Neural cell (in vitro differentiated cells): ENCODE measurements around the gene DMGDH. TPM values are rescaled to one million over a fixed set of nuclear protein-coding genes. Genes with fewer than 3 reads are reported as not detected.

Experiments used
- H2AFZ ChIP-seq: fragments of 200-600, 300-800 bp; sonication (generic), shearing (Covaris generic); 2 replicates; pipeline ENCODE4 v1.6.0; 2014; ENCODE audit warnings: low read depth, mild to moderate bottlenecking, antibody characterized with exemption, low read length, moderate library complexity
- H3F3A ChIP-seq: fragments of 200-600 bp; shearing (Covaris generic); 2 replicates; pipeline ENCODE4 v1.6.1; 2016; ENCODE audit warnings: mild to moderate bottlenecking, moderate library complexity, mixed read lengths, antibody characterized with exemption, low read length; ENCODE audit not compliant: insufficient read depth, poor library complexity, severe bottlenecking
- H3K27ac ChIP-seq: fragments of 200-600, 300-800 bp; sonication (generic), shearing (Covaris generic); 2 replicates; pipeline ENCODE4 v1.5.1; 2014; ENCODE audit warnings: mild to moderate bottlenecking, low read length, moderate library complexity
- H3K27me3 ChIP-seq: fragments of 300-800, 200-600 bp; sonication (generic), shearing (Covaris generic); 2 replicates; pipeline ENCODE4 v1.6.0; 2014; ENCODE audit warnings: mild to moderate bottlenecking, low read depth, low read length, moderate library complexity; ENCODE audit not compliant: insufficient read depth
- H3K36me3 ChIP-seq: fragments of 300-800, 200-600 bp; sonication (generic), shearing (Covaris generic); 2 replicates; pipeline ENCODE4 v1.5.1; 2014; ENCODE audit warnings: mild to moderate bottlenecking, antibody characterized with exemption, low read length, moderate library complexity; ENCODE audit not compliant: insufficient read depth
- H3K4me2 ChIP-seq: fragments of 300-800, 200-600 bp; sonication (generic), shearing (Covaris generic); 2 replicates; pipeline ENCODE4 v1.6.0; 2014; ENCODE audit warnings: mild to moderate bottlenecking, low read length
- H3K4me3 ChIP-seq: fragments of 300-800, 200-600 bp; sonication (generic), shearing (Covaris generic); 2 replicates; pipeline ENCODE4 v1.5.1; 2014; ENCODE audit warnings: mild to moderate bottlenecking, low read length, moderate library complexity
- H3K79me2 ChIP-seq: fragments of 200-600 bp; shearing (Covaris generic); replicated peaks from 2 replicates; pipeline ENCODE4 v1.6.0; 2014; ENCODE audit warnings: mild to moderate bottlenecking, low read length, moderate library complexity; ENCODE audit not compliant: insufficient read depth
- H3K9ac ChIP-seq: fragments of 300-800, 200-600 bp; sonication (generic), shearing (Covaris generic); 2 replicates; pipeline ENCODE4 v1.6.1; 2016; ENCODE audit warnings: mild to moderate bottlenecking, low read length, mixed read lengths
- H3K9me2 ChIP-seq: fragments of 200-600 bp; shearing (Covaris generic); 2 replicates; pipeline ENCODE4 v1.6.1; 2016; ENCODE audit warnings: mild to moderate bottlenecking, low read length, mixed read lengths; ENCODE audit not compliant: insufficient read depth
- H3K9me3 ChIP-seq: fragments of 200-600, 300-800 bp; sonication (generic), shearing (Covaris generic); 2 replicates; pipeline ENCODE4 v1.6.1; 2016; ENCODE audit warnings: mild to moderate bottlenecking, mixed run types, low read length, moderate library complexity, mixed read lengths
- H4K20me1 ChIP-seq: fragments of 200-600 bp; shearing (Covaris generic); 2 replicates; pipeline ENCODE4 v1.6.1; 2016; ENCODE audit warnings: mild to moderate bottlenecking, mixed run types; ENCODE audit not compliant: insufficient read depth
- CTCF ChIP-seq: fragments of 450-650 bp; IDR thresholded peaks from 2 replicates; pipeline ENCODE4 v1.5.1; 2014; ENCODE audit warnings: antibody characterized with exemption, mild to moderate bottlenecking, moderate library complexity; ENCODE audit not compliant: poor library complexity, severe bottlenecking
- EP300 ChIP-seq: fragments of 450-650 bp; conservative IDR thresholded peaks from 2 replicates; pipeline ENCODE4 v1.6.1; 2014; ENCODE audit warnings: antibody characterized with exemption, mild to moderate bottlenecking, moderate library complexity; ENCODE audit not compliant: poor library complexity, severe bottlenecking
- EZH2 ChIP-seq: fragments of 200-600, 300-800 bp; shearing (Covaris generic), sonication (generic); IDR thresholded peaks from 2 replicates; pipeline ENCODE4 v1.6.1; 2014; ENCODE audit warnings: antibody characterized with exemption, low read length, borderline replicate concordance, mild to moderate bottlenecking; ENCODE audit not compliant: insufficient read depth, poor library complexity, severe bottlenecking
- MXI1 ChIP-seq: fragments of 450-650 bp; conservative IDR thresholded peaks from 2 replicates; pipeline ENCODE4 v1.6.1; 2014; ENCODE audit warnings: antibody characterized with exemption, mild to moderate bottlenecking; ENCODE audit not compliant: poor library complexity, severe bottlenecking
- POLR2AphosphoS5 ChIP-seq: IDR thresholded peaks from 2 replicates; pipeline ENCODE4 v1.6.1; 2012
- RAD21 ChIP-seq: fragments of 450-650 bp; conservative IDR thresholded peaks from 2 replicates; pipeline ENCODE4 v1.6.1; 2014; ENCODE audit warnings: antibody characterized with exemption, mild to moderate bottlenecking, moderate library complexity
- REST ChIP-seq: IDR thresholded peaks from 2 replicates; pipeline ENCODE4 v1.6.1; 2012; ENCODE audit warnings: borderline replicate concordance
- SMC3 ChIP-seq: fragments of 450-650 bp; conservative IDR thresholded peaks from 2 replicates; pipeline ENCODE4 v1.6.1; 2014; ENCODE audit warnings: antibody characterized with exemption, mild to moderate bottlenecking, moderate library complexity; ENCODE audit not compliant: poor library complexity
- TAF1 ChIP-seq: IDR thresholded peaks from 2 replicates; pipeline ENCODE4 v1.6.1; 2012; ENCODE audit warnings: low read depth
- polyA plus RNA-seq: library from polyadenylated mRNA; depleted of rRNA; stranded (reverse); fragments of >200 nt; gene quantifications from 2 replicates; pipeline ENCODE4 v1.2.3, GENCODE V29; 2014

Gene DMGDH
- polyA plus RNA-seq, 1 donor from 2014 or later, result 0.93 TPM

GRCh38 chr5:79108086-79108485, 38.6 kb upstream of the DMGDH start:
- H3F3A ChIP-seq, result no peaks in the 10 kb centered on the region
- no peaks in the 10 kb centered on the region for H3K9me2 ChIP-seq
- no peak overlapping the region for H3K9ac ChIP-seq
- H4K20me1 ChIP-seq, result no peaks in the 10 kb centered on the region
- no peaks in the 10 kb centered on the region for H3K36me3 ChIP-seq
- no peak overlapping the region for H3K27ac ChIP-seq
- no peaks in the 10 kb centered on the region for H3K79me2 ChIP-seq
- H3K27me3 ChIP-seq, result peaks cover 22% of the 10 kb centered on the region
- no peak overlapping the region for H3K4me2 ChIP-seq
- no peak overlapping the region for H2AFZ ChIP-seq
- H3K9me3 ChIP-seq, result no peaks in the 10 kb centered on the region
- H3K4me3 ChIP-seq, result no peak overlapping the region
- TF ChIP-seq SMC3, result no peak
- no peak for TF ChIP-seq POLR2AphosphoS5
- no peak for TF ChIP-seq TAF1
- TF ChIP-seq REST, result no peak
- TF ChIP-seq RAD21, result no peak
- TF ChIP-seq CTCF, result no peak
- TF ChIP-seq MXI1, result no peak
- TF ChIP-seq EZH2, result no peak
- no peak for TF ChIP-seq EP300

GRCh38 chr5:79107020-79107796, 37.7 kb upstream of the DMGDH start:
- Histone ChIP-seq H4K20me1 (no peaks in the 10 kb centered on the region), H3K4me2 (no peak overlapping the region), H3K79me2 (no peaks in the 10 kb centered on the region), H2AFZ (no peak overlapping the region), H3K27ac (no peak overlapping the region), H3K27me3 (peaks cover 13% of the 10 kb centered on the region), H3F3A (no peaks in the 10 kb centered on the region), H3K9me2 (no peaks in the 10 kb centered on the region), H3K36me3 (no peaks in the 10 kb centered on the region), H3K9me3 (no peaks in the 10 kb centered on the region), H3K4me3 (no peak overlapping the region), H3K9ac (no peak overlapping the region)
- no peak for TF ChIP-seq REST
